Adrenal gland (tissue), 12 donors: ENCODE data around the gene DCC. TPM values are rescaled to one million over a fixed set of nuclear protein-coding genes. Genes with fewer than 3 reads are reported as not detected.

Source experiments
- DNase-seq, 7 donors: peaks; one replicate each; pipeline ENCODE4 v3.0.0-alpha.2; 2019 to 2020
- H3K27ac ChIP-seq, 5 donors: fragments of 200-600 bp; sonication (generic) in 4 of 5; 1 replicate in 3 of 5; 2 replicates in 2 of 5; pipeline versions ENCODE4 v1.5.1 to v1.8.0; 2016 to 2020; ENCODE audit warnings: mild to moderate bottlenecking in 1 of 5
- H3K27me3 ChIP-seq: fragments of 200-600 bp; 2 replicates; pipeline ENCODE4 v1.8.0; 2021
- H3K36me3 ChIP-seq, 2 donors: fragments of 200-600 bp; replicated peaks in 1 of 2; 1 replicate in 1 of 2; 2 replicates in 1 of 2; pipeline versions ENCODE4 v1.5.1 to v1.8.0; 2018 to 2022
- H3K4me1 ChIP-seq, 2 donors: fragments of 200-600 bp; replicated peaks in 1 of 2; 1 replicate in 1 of 2; 2 replicates in 1 of 2; pipeline versions ENCODE4 v1.5.1 to v1.8.0; 2018 to 2021
- H3K4me3 ChIP-seq, 4 donors: fragments of 200-600 bp; sonication (generic) in 3 of 4; one replicate each; pipeline ENCODE4 v1.5.1; 2016 to 2018
- H3K9me3 ChIP-seq, 3 donors: fragments of 200-600 bp; sonication (generic) in 1 of 3; replicated peaks in 1 of 3; 1 replicate in 2 of 3; 2 replicates in 1 of 3; pipeline versions ENCODE4 v1.5.1 to v1.8.0; 2016 to 2021
- POLR2A ChIP-seq, 2 donors: fragments of 450-650 bp; IDR thresholded peaks; one replicate each; pipeline ENCODE4 v1.6.1; 2017; ENCODE audit warnings: antibody characterized with exemption in 2 of 2, mild to moderate bottlenecking in 2 of 2, moderate library complexity in 1 of 2
- WGBS, 4 donors: extraction: QIAGEN DNeasy Blood & Tissue Kit in 2 of 4; methylation state at CpG; one replicate each; pipeline versions ENCODE4 v1.1.5 to v1.1.7; 2013 to 2017; 5-methylcytosine and 5-hydroxymethylcytosine counted together
- intact Hi-C, 2 donors: fragments of 100-400 bp; cut with DNase I; formaldehyde crosslinking; loops; one replicate each; pipeline versions ENCODE4 v1.14.1 to v1.15.0; 2022 to 2023
- polyA plus RNA-seq, 3 donors: library from polyadenylated mRNA; stranded (reverse); fragments of 200-250 nt in 2 of 3; fragments of 350-450 nt in 1 of 3; fragmentation: Illumina TruSeq in 1 of 3; extraction: RNeasy Lipid Tissue Mini Kit (QIAGEN cat#74804) in 1 of 3; gene quantifications; one replicate each; pipeline ENCODE4 v1.2.3, GENCODE V29; 2013 to 2014
- total RNA-seq, 9 donors: library from RNA; depleted of rRNA in 4 of 9; stranded (reverse); fragments of >200 nt in 4 of 9; fragments of 120-200 nt in 1 of 9; fragmentation: NEBNext Ultra II Directional in 1 of 9; extraction: Animal tissue kit (Norgen Biotek cat#: 25700) in 1 of 9; gene quantifications; one replicate each; pipeline versions ENCODE4 v1.1.0 to v1.2.4, GENCODE V29; 2013 to 2023
- TF ChIP-seq, protein P1 (sequence below), 6 experiments: fragments of 450-650 bp in 4 of 6; fragments of 200-600 bp in 2 of 6; sonication (generic) in 1 of 6; IDR thresholded peaks; 1 replicate in 5 of 6; 2 replicates in 1 of 6; pipeline versions ENCODE4 v1.5.1 to v1.8.0; 2016 to 2021; ENCODE audit warnings: antibody characterized with exemption in 6 of 6, mild to moderate bottlenecking in 2 of 6, moderate library complexity in 1 of 6
- donor health status: healthy with polysubstance abuse.
- donor health status: Bipolar disorder and iron deficiency.
- donor health status: DM: yes; HTN: yes; CAD: no.
- donor health status: DM: no; HTN: no; CAD: no.
- donor health status: DM: no; HTN: no; CAD: no.
- donor health status: DM: yes; HTN: yes; CAD: no.

The DCC gene
- total and polyA plus RNA-seq, 12 donors: 0.33 to 3.5 (median 1.1) TPM; not detected in 1

GRCh38 chr18:52691841-52692240, 351.8 kb downstream of the DCC start:
- no peaks in the 10 kb centered on the region for H3K27me3 ChIP-seq
- intact Hi-C loops: no loop called here

DNA sequence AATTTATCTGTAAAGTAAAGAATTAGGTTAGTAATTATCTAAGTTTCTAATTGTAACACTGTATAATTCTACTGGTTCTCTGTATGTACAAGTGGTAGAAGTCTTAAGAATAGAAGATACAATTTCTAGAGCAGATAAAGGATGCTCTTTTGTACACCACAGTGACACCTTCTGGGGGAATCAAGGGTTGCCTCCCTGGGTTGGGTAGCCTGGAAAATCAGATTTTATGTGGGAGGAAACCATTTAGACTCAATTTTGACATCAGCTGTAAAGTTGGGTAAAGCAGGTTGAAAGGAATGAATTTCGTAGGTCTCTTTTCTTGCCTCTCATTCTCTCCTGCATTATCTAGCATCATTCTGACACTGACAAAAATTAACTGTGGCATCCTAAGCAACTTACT, 354.8 kb downstream of the DCC start:
- DNase-seq: no peak
- Histone ChIP-seq H3K27ac (no peak overlapping the region), H3K36me3 (no peaks in the 10 kb centered on the region), H3K9me3 (no peaks in the 10 kb centered on the region), H3K4me1 (no peaks in the 10 kb centered on the region), H3K4me3 (no peak overlapping the region), H3K27me3 (no peaks in the 10 kb centered on the region)
- intact Hi-C loops: no loop called here
- TF ChIP-seq, protein P1, sequence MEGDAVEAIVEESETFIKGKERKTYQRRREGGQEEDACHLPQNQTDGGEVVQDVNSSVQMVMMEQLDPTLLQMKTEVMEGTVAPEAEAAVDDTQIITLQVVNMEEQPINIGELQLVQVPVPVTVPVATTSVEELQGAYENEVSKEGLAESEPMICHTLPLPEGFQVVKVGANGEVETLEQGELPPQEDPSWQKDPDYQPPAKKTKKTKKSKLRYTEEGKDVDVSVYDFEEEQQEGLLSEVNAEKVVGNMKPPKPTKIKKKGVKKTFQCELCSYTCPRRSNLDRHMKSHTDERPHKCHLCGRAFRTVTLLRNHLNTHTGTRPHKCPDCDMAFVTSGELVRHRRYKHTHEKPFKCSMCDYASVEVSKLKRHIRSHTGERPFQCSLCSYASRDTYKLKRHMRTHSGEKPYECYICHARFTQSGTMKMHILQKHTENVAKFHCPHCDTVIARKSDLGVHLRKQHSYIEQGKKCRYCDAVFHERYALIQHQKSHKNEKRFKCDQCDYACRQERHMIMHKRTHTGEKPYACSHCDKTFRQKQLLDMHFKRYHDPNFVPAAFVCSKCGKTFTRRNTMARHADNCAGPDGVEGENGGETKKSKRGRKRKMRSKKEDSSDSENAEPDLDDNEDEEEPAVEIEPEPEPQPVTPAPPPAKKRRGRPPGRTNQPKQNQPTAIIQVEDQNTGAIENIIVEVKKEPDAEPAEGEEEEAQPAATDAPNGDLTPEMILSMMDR (IDR thresholded peaks at IDR 0.05): no peak
- no peak for TF ChIP-seq POLR2A (IDR thresholded peaks at IDR 0.05)
- 56 to 76% (median 67%) methylated on average over 1 of the region's 1 CpG for WGBS, 4 donors

More at GRCh38 chr18:52691841-52692240, 351.8 kb downstream of the DCC start:
- H3K36me3 ChIP-seq: no peaks in the 10 kb centered on the region
- H3K27ac ChIP-seq: no peak overlapping the region
- TF ChIP-seq POLR2A (IDR thresholded peaks at IDR 0.05): no peak
- TF ChIP-seq, protein P1 (IDR thresholded peaks at IDR 0.05): no peak
- H3K9me3 ChIP-seq: no peaks in the 10 kb centered on the region
- no peaks in the 10 kb centered on the region for H3K4me1 ChIP-seq
- no peak overlapping the region for H3K4me3 ChIP-seq
- DNase-seq: no peak

GRCh38 chr18:52700116-52700515, 360.1 kb downstream of the DCC start:
- Histone ChIP-seq H3K4me1 (no peaks in the 10 kb centered on the region), H3K36me3 (no peaks in the 10 kb centered on the region), H3K27me3 (no peaks in the 10 kb centered on the region), H3K4me3 (no peak overlapping the region), H3K9me3 (no peaks in the 10 kb centered on the region), H3K27ac (no peak overlapping the region)
- TF ChIP-seq, protein P1 (IDR thresholded peaks at IDR 0.05): no peak
- TF ChIP-seq POLR2A (IDR thresholded peaks at IDR 0.05): no peak
- 78 to 89% (median 82%) methylated on average over 9 of the region's 9 CpGs for WGBS, 4 donors
- no peak for DNase-seq
- intact Hi-C loops: no loop called here

DNA sequence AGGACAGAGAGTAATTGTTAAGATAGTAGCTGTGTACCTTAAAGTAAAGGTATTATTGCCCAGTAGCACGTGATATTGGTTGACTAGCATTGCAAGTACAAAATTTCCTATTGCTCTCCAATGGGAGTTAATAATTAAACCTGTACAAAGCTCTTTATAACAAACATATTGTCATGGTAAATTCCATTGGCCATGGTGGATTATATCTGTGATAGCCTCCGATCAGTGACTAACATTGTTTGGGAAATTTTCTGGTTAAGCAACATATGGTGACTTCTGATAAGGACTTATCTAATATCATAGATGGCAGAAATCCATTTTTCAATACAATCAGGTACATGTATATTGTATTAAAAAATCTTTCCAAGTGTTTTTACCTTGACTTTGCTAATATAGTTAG, 360.8 kb downstream of the DCC start:
- Histone ChIP-seq H3K27ac (no peak overlapping the region), H3K4me3 (no peak overlapping the region), H3K36me3 (no peaks in the 10 kb centered on the region), H3K4me1 (no peaks in the 10 kb centered on the region), H3K27me3 (no peaks in the 10 kb centered on the region), H3K9me3 (no peaks in the 10 kb centered on the region)
- TF ChIP-seq, protein P1 (IDR thresholded peaks at IDR 0.05): no peak
- no peak for TF ChIP-seq POLR2A (IDR thresholded peaks at IDR 0.05)
- 62 to 74% (median 70%) methylated on average over 2 of the region's 2 CpGs for WGBS, 4 donors
- no peak for DNase-seq
- intact Hi-C loops: no loop called here
